Uterus (tissue), 4 donors: Measurements from ENCODE around the gene NACC1. TPM values are rescaled to one million over a fixed set of nuclear protein-coding genes. Genes with fewer than 3 reads are reported as not detected.

Experiments used
- DNase-seq, 2 donors: peaks; one replicate each; pipeline ENCODE4 v3.0.0-alpha.2; 2019 to 2020
- H3K27ac ChIP-seq, 2 donors: fragments of 200-600 bp; sonication (generic); 1 replicate in 1 of 2; 2 replicates in 1 of 2; pipeline ENCODE4 v1.5.1; 2016 to 2018
- H3K27me3 ChIP-seq, 2 donors: fragments of 200-600 bp; sonication (generic); one replicate each; pipeline ENCODE4 v1.5.1; 2018 to 2019; ENCODE audit warnings: control low read depth in 1 of 2
- H3K36me3 ChIP-seq, 2 donors: fragments of 200-600 bp; sonication (generic); one replicate each; pipeline ENCODE4 v1.5.1; 2019; ENCODE audit warnings: control low read depth in 1 of 2
- H3K4me1 ChIP-seq, 2 donors: fragments of 200-600 bp; sonication (generic); one replicate each; pipeline ENCODE4 v1.5.1; 2018 to 2019; ENCODE audit warnings: control low read depth in 1 of 2
- H3K4me3 ChIP-seq, 2 donors: fragments of 200-600 bp; sonication (generic); 1 replicate in 1 of 2; 2 replicates in 1 of 2; pipeline ENCODE4 v1.5.1; 2018 to 2019; ENCODE audit warnings: mild to moderate bottlenecking in 1 of 2
- H3K9me3 ChIP-seq, 2 donors: fragments of 200-600 bp; sonication (generic); one replicate each; pipeline ENCODE4 v1.5.1; 2019; ENCODE audit warnings: control low read depth in 1 of 2
- CTCF ChIP-seq, 4 experiments: fragments of 200-600 bp in 2 of 4; fragments of 450-650 bp in 2 of 4; sonication (generic) in 2 of 4; IDR thresholded peaks; one replicate each; pipeline ENCODE4 v1.5.1; 2016 to 2019; ENCODE audit warnings: antibody characterized with exemption in 4 of 4, mild to moderate bottlenecking in 2 of 4, moderate library complexity in 1 of 4
- POLR2A ChIP-seq, 2 donors: fragments of 450-650 bp; IDR thresholded peaks; one replicate each; pipeline ENCODE4 v1.6.1; 2016; ENCODE audit warnings: antibody characterized with exemption in 2 of 2, mild to moderate bottlenecking in 1 of 2, moderate library complexity in 1 of 2
- intact Hi-C: fragments of 100-400 bp; cut with DNase I; formaldehyde crosslinking; loops from one replicate; pipeline ENCODE4 v1.15.1; 2023; ENCODE audit warnings: low total_unique reads
- total RNA-seq, 4 donors: library from RNA; depleted of rRNA in 3 of 4; stranded (reverse); fragments of >200 nt in 3 of 4; gene quantifications; one replicate each; pipeline versions ENCODE4 v1.1.0 to v1.2.4, GENCODE V29; 2014 to 2023
- donor health status: DM: yes; HTN: yes; CAD: no.

The NACC1 gene
- total RNA-seq: 10 to 100 TPM; 13.4 to 28.1 (median 15.8) TPM

- intact Hi-C loops: no loop called here
- TF ChIP-seq CTCF (IDR thresholded peaks at IDR 0.05) (peak in 1 of 4 experiments; percentile 36), POLR2A (IDR thresholded peaks at IDR 0.05) (peak in 1 of 2 donors; percentile 15)
- DNase-seq: peak; percentile 84 to 91
- Histone ChIP-seq H3K4me3 (peak within 1 kb of the TSS; percentile 97 to 99), H3K27ac (peak within 1 kb of the TSS; percentile 61 to 75), H3K27me3 (no peaks in the 10 kb centered on the region), H3K9me3 (no peaks in the 10 kb centered on the region), H3K4me1 (peaks cover 0 to 26% of the 10 kb centered on the region in 2 donors), H3K36me3 (no peaks in the 10 kb centered on the region)
Observed at GRCh38 chr19:13117772-13118423, at the start of gene NACC1. TSS of gene NACC1 (plus strand) at chr19:13118264. CDS start at chr19:13135208, 16,944 bp downstream.

- TF ChIP-seq CTCF (IDR thresholded peaks at IDR 0.05) (no peak), POLR2A (IDR thresholded peaks at IDR 0.05) (no peak)
- Histone ChIP-seq H3K27ac (peak overlapping the region; percentile 53 to 98), H3K4me1 (peaks cover 31 to 35% of the 10 kb centered on the region in 2 donors), H3K27me3 (no peaks in the 10 kb centered on the region), H3K9me3 (no peaks in the 10 kb centered on the region), H3K4me3 (peak overlapping the region in 1 of 2 donors; percentile 3), H3K36me3 (no peaks in the 10 kb centered on the region)
- DNase-seq: no peak
- intact Hi-C loops: no loop called here
Observed at GRCh38 chr19:13069415-13070359, 48.4 kb upstream of the NACC1 start.

GRCh38 chr19:13070425-13071140, 47.5 kb upstream of the NACC1 start:
- Histone ChIP-seq H3K4me1 (peaks cover 23 to 30% of the 10 kb centered on the region in 2 donors), H3K27ac (peak overlapping the region; percentile 53 to 98), H3K36me3 (no peaks in the 10 kb centered on the region), H3K4me3 (peak overlapping the region in 1 of 2 donors; percentile 3), H3K9me3 (no peaks in the 10 kb centered on the region), H3K27me3 (no peaks in the 10 kb centered on the region)
- intact Hi-C loops: no loop called here
- TF ChIP-seq POLR2A (IDR thresholded peaks at IDR 0.05): no peak
- DNase-seq: peak in 1 of 2 donors; percentile 50

- no peaks in the 10 kb centered on the region for H3K9me3 ChIP-seq
- no peak for DNase-seq
- no peak overlapping the region for H3K4me3 ChIP-seq
- intact Hi-C loops: no loop called here
- peaks cover 21 to 22% of the 10 kb centered on the region in 2 donors for H3K4me1 ChIP-seq
- TF ChIP-seq CTCF (IDR thresholded peaks at IDR 0.05): no peak
- TF ChIP-seq POLR2A (IDR thresholded peaks at IDR 0.05): no peak
- peak overlapping the region; percentile 53 to 98 for H3K27ac ChIP-seq
- H3K27me3 ChIP-seq: no peaks in the 10 kb centered on the region
- H3K36me3 ChIP-seq: no peaks in the 10 kb centered on the region
Observed at GRCh38 chr19:13071444-13072187, 46.4 kb upstream of the NACC1 start.
